Measurements from ENCODE around the gene C10orf105.

GRCh38 chr10:71696628-71697326 lies 22.8 kb downstream of the C10orf105 start:
- TF ChIP-seq POLR2AphosphoS5 (IDR thresholded peaks at IDR 0.05) (no peak), EP300 (IDR thresholded peaks at IDR 0.05) (no peak), POLR2A (IDR thresholded peaks at IDR 0.05; ENCODE audit: low read depth) (no peak)

All from esophagus muscularis mucosa (tissue), 3 donors.